ENCODE data around the gene NFIB.

DNA sequence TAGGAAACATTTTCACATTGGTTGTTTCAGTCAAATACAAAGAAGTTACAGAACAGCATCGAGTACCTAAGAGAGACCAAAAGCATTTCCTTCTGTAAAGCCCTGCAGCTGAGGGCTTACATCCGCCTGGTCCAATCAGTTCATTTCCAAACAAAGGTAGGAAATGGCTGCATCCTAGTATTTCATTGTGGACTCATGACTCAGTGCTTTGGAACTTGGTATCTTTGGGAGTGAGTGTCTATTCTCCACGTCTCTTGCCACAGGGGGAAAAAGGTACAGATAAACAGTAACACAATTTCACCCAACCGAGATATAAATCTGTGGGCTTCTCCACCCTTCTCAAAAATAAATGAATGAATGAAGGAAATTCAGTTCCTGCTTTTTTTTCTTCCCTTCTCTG is 75.4 kb downstream of the NFIB start:
- TF ChIP-seq, protein P1, sequence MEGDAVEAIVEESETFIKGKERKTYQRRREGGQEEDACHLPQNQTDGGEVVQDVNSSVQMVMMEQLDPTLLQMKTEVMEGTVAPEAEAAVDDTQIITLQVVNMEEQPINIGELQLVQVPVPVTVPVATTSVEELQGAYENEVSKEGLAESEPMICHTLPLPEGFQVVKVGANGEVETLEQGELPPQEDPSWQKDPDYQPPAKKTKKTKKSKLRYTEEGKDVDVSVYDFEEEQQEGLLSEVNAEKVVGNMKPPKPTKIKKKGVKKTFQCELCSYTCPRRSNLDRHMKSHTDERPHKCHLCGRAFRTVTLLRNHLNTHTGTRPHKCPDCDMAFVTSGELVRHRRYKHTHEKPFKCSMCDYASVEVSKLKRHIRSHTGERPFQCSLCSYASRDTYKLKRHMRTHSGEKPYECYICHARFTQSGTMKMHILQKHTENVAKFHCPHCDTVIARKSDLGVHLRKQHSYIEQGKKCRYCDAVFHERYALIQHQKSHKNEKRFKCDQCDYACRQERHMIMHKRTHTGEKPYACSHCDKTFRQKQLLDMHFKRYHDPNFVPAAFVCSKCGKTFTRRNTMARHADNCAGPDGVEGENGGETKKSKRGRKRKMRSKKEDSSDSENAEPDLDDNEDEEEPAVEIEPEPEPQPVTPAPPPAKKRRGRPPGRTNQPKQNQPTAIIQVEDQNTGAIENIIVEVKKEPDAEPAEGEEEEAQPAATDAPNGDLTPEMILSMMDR (conservative IDR thresholded peaks at IDR 0.05 in 1 of 2, IDR thresholded peaks at IDR 0.05 in 1 of 2; ENCODE audit: low read depth in 1 of 2, low read length in 2 of 2), result no peak
- TF ChIP-seq EZH2 (IDR thresholded peaks at IDR 0.05; ENCODE audit: low read length, missing control alignments), result no peak
